ENCODE data around the gene ITPA. TPM values are rescaled to one million over a fixed set of nuclear protein-coding genes. Genes with fewer than 3 reads are reported as not detected.

Gene ITPA
- total and polyA plus RNA-seq, 2 of the 13 experiments (the other 11 are each of a cell fraction or from before 2014, with no cell fraction given): 60.1 to 103 TPM

DNA sequence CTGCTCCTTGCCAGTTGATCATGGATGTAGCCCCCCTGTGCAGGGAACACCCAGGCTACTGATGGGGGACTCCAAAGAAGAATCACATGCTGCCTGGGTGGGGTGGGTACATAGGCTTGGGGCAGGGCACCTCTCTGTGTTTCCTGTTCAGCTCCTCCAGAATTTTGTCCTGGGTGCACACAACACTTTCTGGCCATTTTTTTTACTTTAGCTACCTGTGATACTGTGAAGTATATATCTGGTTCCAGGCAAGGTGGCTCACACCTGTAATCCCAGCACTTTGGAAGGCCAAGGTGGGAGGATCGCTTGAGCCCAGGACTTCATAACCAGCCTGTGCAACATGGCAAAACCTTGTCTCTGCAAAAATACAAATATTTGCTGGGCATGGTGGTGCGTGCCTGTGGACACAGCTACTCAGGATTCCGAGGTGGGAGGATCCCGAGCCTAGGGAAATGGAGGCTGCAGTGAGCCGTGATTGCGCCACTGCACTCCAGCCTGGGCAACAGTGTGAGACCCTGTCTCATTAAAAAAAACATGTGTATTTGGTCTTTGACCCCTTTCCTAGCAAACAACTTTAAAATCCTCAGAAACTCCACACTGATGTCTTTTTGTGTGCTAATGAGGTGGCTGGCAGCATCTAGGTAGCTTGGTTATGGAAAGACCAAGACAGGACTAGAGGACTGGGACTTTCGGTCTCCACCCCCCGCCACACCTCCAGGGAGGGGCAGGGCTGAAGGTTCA is 15.6 kb downstream of the ITPA start (continued):
- TF ChIP-seq SMC3 (IDR thresholded peaks at IDR 0.05; ENCODE audit: low read length): peak; percentile 23; the same call in 1 of the 2 replicates
- peak; percentile 44; the same call in 1 of the 2 replicates for TF ChIP-seq ZFP36L1 (CRISPR knock-in tag; IDR thresholded peaks at IDR 0.05)
- no peak for TF ChIP-seq MAZ (IDR thresholded peaks at IDR 0.05; ENCODE audit: borderline replicate concordance, low read depth, low read length)
- TF ChIP-seq MAZ (CRISPR knock-in tag; IDR thresholded peaks at IDR 0.05; ENCODE audit: low read depth): 0 out of 2 replicates have a peak, but pooled peaks have one; percentile 51
- TF ChIP-seq ZNF776 (CRISPR knock-in tag; IDR thresholded peaks at IDR 0.05): no peak
- TF ChIP-seq ZNF724P (CRISPR knock-in tag; IDR thresholded peaks at IDR 0.05; ENCODE audit: borderline replicate concordance): no peak
- no peak; the same call in 1 of the 2 replicates for TF ChIP-seq ZNF761 (CRISPR knock-in tag; conservative IDR thresholded peaks at IDR 0.05)
- TF ChIP-seq, protein P1, sequence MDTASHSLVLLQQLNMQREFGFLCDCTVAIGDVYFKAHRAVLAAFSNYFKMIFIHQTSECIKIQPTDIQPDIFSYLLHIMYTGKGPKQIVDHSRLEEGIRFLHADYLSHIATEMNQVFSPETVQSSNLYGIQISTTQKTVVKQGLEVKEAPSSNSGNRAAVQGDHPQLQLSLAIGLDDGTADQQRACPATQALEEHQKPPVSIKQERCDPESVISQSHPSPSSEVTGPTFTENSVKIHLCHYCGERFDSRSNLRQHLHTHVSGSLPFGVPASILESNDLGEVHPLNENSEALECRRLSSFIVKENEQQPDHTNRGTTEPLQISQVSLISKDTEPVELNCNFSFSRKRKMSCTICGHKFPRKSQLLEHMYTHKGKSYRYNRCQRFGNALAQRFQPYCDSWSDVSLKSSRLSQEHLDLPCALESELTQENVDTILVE (CRISPR knock-in tag; IDR thresholded peaks at IDR 0.05): peak; percentile 43; the same call in 1 of the 2 replicates
- TF ChIP-seq, protein P2, sequence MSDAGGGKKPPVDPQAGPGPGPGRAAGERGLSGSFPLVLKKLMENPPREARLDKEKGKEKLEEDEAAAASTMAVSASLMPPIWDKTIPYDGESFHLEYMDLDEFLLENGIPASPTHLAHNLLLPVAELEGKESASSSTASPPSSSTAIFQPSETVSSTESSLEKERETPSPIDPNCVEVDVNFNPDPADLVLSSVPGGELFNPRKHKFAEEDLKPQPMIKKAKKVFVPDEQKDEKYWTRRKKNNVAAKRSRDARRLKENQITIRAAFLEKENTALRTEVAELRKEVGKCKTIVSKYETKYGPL (CRISPR knock-in tag; IDR thresholded peaks at IDR 0.05): no peak
- peak; percentile 68; the same call in 1 of the 2 replicates for TF ChIP-seq HMG20A (CRISPR knock-in tag; IDR thresholded peaks at IDR 0.05; ENCODE audit: borderline replicate concordance)
- TF ChIP-seq, protein P3, sequence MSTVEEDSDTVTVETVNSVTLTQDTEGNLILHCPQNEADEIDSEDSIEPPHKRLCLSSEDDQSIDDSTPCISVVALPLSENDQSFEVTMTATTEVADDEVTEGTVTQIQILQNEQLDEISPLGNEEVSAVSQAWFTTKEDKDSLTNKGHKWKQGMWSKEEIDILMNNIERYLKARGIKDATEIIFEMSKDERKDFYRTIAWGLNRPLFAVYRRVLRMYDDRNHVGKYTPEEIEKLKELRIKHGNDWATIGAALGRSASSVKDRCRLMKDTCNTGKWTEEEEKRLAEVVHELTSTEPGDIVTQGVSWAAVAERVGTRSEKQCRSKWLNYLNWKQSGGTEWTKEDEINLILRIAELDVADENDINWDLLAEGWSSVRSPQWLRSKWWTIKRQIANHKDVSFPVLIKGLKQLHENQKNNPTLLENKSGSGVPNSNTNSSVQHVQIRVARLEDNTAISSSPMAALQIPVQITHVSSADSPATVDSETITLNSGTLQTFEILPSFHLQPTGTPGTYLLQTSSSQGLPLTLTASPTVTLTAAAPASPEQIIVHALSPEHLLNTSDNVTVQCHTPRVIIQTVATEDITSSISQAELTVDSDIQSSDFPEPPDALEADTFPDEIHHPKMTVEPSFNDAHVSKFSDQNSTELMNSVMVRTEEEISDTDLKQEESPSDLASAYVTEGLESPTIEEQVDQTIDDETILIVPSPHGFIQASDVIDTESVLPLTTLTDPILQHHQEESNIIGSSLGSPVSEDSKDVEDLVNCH (CRISPR knock-in tag; IDR thresholded peaks at IDR 0.05): no peak
- TF ChIP-seq RFX5 (IDR thresholded peaks at IDR 0.05; ENCODE audit: low read depth, low read length): no peak
- TF ChIP-seq, protein P4, sequence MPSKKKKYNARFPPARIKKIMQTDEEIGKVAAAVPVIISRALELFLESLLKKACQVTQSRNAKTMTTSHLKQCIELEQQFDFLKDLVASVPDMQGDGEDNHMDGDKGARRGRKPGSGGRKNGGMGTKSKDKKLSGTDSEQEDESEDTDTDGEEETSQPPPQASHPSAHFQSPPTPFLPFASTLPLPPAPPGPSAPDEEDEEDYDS (CRISPR knock-in tag; IDR thresholded peaks at IDR 0.05): peak; percentile 80; the same call in 1 of the 2 replicates
- TF ChIP-seq FOXM1 (CRISPR knock-in tag; IDR thresholded peaks at IDR 0.05): no peak
- TF ChIP-seq ZFAT (CRISPR knock-in tag; conservative IDR thresholded peaks at IDR 0.05): no peak
- TF ChIP-seq HNRNPL (IDR thresholded peaks at IDR 0.05; ENCODE audit: low read depth, low read length): no peak
- TF ChIP-seq, protein P5, sequence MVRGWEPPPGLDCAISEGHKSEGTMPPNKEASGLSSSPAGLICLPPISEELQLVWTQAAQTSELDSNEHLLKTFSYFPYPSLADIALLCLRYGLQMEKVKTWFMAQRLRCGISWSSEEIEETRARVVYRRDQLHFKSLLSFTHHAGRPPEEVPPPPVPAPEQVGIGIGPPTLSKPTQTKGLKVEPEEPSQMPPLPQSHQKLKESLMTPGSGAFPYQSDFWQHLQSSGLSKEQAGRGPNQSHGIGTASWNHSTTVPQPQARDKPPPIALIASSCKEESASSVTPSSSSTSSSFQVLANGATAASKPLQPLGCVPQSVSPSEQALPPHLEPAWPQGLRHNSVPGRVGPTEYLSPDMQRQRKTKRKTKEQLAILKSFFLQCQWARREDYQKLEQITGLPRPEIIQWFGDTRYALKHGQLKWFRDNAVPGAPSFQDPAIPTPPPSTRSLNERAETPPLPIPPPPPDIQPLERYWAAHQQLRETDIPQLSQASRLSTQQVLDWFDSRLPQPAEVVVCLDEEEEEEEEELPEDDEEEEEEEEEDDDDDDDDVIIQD (CRISPR knock-in tag; IDR thresholded peaks at IDR 0.05; ENCODE audit: low read depth): peak; percentile 91
- 0 out of 2 replicates have a peak, but pooled peaks have one; percentile 28 for TF ChIP-seq HOXD1 (CRISPR knock-in tag; IDR thresholded peaks at IDR 0.05)
- TF ChIP-seq ZNF251 (CRISPR knock-in tag; IDR thresholded peaks at IDR 0.05): no peak
- peak; percentile 89 for TF ChIP-seq TBX2 (CRISPR knock-in tag; IDR thresholded peaks at IDR 0.05; ENCODE audit: borderline replicate concordance)
- TF ChIP-seq, protein P6, sequence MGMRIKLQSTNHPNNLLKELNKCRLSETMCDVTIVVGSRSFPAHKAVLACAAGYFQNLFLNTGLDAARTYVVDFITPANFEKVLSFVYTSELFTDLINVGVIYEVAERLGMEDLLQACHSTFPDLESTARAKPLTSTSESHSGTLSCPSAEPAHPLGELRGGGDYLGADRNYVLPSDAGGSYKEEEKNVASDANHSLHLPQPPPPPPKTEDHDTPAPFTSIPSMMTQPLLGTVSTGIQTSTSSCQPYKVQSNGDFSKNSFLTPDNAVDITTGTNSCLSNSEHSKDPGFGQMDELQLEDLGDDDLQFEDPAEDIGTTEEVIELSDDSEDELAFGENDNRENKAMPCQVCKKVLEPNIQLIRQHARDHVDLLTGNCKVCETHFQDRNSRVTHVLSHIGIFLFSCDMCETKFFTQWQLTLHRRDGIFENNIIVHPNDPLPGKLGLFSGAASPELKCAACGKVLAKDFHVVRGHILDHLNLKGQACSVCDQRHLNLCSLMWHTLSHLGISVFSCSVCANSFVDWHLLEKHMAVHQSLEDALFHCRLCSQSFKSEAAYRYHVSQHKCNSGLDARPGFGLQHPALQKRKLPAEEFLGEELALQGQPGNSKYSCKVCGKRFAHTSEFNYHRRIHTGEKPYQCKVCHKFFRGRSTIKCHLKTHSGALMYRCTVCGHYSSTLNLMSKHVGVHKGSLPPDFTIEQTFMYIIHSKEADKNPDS (CRISPR knock-in tag; IDR thresholded peaks at IDR 0.05): 0 out of 2 replicates have a peak, but pooled peaks have one; percentile 43
- no peak for TF ChIP-seq SAFB2 (CRISPR knock-in tag; IDR thresholded peaks at IDR 0.05; ENCODE audit: borderline replicate concordance, low read depth)

All from HepG2 (cell line).